Stimulated activated CD8-positive, alpha-beta memory T cell treated with anti-CD3 and anti-CD28 coated beads, Interleukin-12 subunit alpha, Interleukin-12 subunit beta, amount 100 ng/mL, for 24 hours (primary cell): ENCODE data around the gene FIGNL2.
"Not testable (repeated sequence)": the region's sequence is repeated elsewhere in the genome, so short reads cannot be mapped to it uniquely, and the experiment has no call there.

Experiments used
- DNase-seq: peaks from one replicate; pipeline ENCODE4 v3.0.0-alpha.2; 2020; ENCODE audit errors: extremely low read depth

FIGNL2 gene

GRCh38 chr12:51818086-51818485 lies 30.4 kb downstream of the FIGNL2 start:
- no peak for DNase-seq

- DNase-seq, result no peak
Measured at GRCh38 chr12:51817027-51817953, 31.2 kb downstream of the FIGNL2 start.

GRCh38 chr12:51815571-51815970 lies 32.9 kb downstream of the FIGNL2 start:
- no peak for DNase-seq

GRCh38 chr12:51814311-51815088 lies 34.0 kb downstream of the FIGNL2 start:
- no peak for DNase-seq

GRCh38 chr12:51813931-51814310 lies 34.6 kb downstream of the FIGNL2 start:
- no peak for DNase-seq

- no peak for DNase-seq
Measured at GRCh38 chr12:51812871-51813270, 35.6 kb downstream of the FIGNL2 start.

GRCh38 chr12:51811203-51812202 lies 37.0 kb downstream of the FIGNL2 start:
- no peak for DNase-seq

- no peak for DNase-seq
Measured at GRCh38 chr12:51809193-51809592, 39.3 kb downstream of the FIGNL2 start.

- no peak for DNase-seq
Measured at GRCh38 chr12:51806896-51807295, 41.6 kb downstream of the FIGNL2 start.

GRCh38 chr12:51801027-51801426 lies 47.5 kb downstream of the FIGNL2 start:
- no peak for DNase-seq

- DNase-seq, result no peak
Measured at GRCh38 chr12:51798501-51798900, 50.0 kb downstream of the FIGNL2 start.

- not testable (repeated sequence) for DNase-seq
Measured at GRCh38 chr12:51798051-51798450, 50.5 kb downstream of the FIGNL2 start.

GRCh38 chr12:51797301-51797700 lies 51.2 kb downstream of the FIGNL2 start:
- no peak for DNase-seq

- DNase-seq, result no peak
Measured at GRCh38 chr12:51793201-51793600, 55.3 kb downstream of the FIGNL2 start.

GRCh38 chr12:51792417-51792816 lies 56.1 kb downstream of the FIGNL2 start:
- no peak for DNase-seq

GRCh38 chr12:51788876-51789275 lies 59.6 kb downstream of the FIGNL2 start:
- DNase-seq, result no peak

- no peak for DNase-seq
Measured at GRCh38 chr12:51785906-51786305, 62.6 kb downstream of the FIGNL2 start.

GRCh38 chr12:51784688-51785087 lies 63.8 kb downstream of the FIGNL2 start:
- DNase-seq, result no peak

- no peak for DNase-seq
Measured at GRCh38 chr12:51779876-51780275, 68.6 kb downstream of the FIGNL2 start.

- no peak for DNase-seq
Measured at GRCh38 chr12:51777973-51778372, 70.5 kb downstream of the FIGNL2 start.

- DNase-seq, result no peak
Measured at GRCh38 chr12:51777457-51777856, 71.1 kb downstream of the FIGNL2 start.

- DNase-seq, result no peak
Measured at GRCh38 chr12:51774933-51775332, 73.6 kb downstream of the FIGNL2 start.
